K562 (cell line): Measurements from ENCODE around the gene SSTR5.

Experiments
- CAMTA2 ChIP-seq: fragments of 250-450 bp; sonication (Bioruptor Pico); conservative IDR thresholded peaks from 2 replicates; pipeline ENCODE4 v1.5.1; 2022
- CREM ChIP-seq: IDR thresholded peaks from 2 replicates; pipeline ENCODE4 v1.6.1; 2014; ENCODE audit warnings: antibody characterized with exemption, low read depth
- EZH2 ChIP-seq: IDR thresholded peaks from 2 replicates; pipeline ENCODE4 v1.6.1; 2012; ENCODE audit warnings: low read depth, mild to moderate bottlenecking, inconsistent platforms, low read length, borderline replicate concordance
- NFXL1 ChIP-seq: fragments of 450-650 bp; formaldehyde crosslinking; IDR thresholded peaks from 2 replicates; pipeline ENCODE4 v1.4.0; 2021; ENCODE audit warnings: mild to moderate bottlenecking
- RNF2 ChIP-seq: sonication (generic); IDR thresholded peaks from 2 replicates; pipeline ENCODE4 v1.6.1; 2016
- TAF7 ChIP-seq: fragments of 450-650 bp; IDR thresholded peaks from 2 replicates; pipeline ENCODE4 v1.6.1; 2016; ENCODE audit warnings: missing genetic modification characterization, missing compliant biosample characterization
- ZBTB1 ChIP-seq: sonication (generic); formaldehyde crosslinking; IDR thresholded peaks from 2 replicates; pipeline ENCODE4 v1.8.1; 2023; ENCODE audit warnings: missing genetic modification reagents, low read depth, mild to moderate bottlenecking, borderline replicate concordance
- ZNF780A ChIP-seq: fragments of 250-450 bp; sonication (Bioruptor Pico); IDR thresholded peaks from 2 replicates; pipeline ENCODE4 v1.5.0; 2021; ENCODE audit warnings: mild to moderate bottlenecking
- TF ChIP-seq, protein P1 (sequence below), 2 experiments: fragments of 450-650 bp; IDR thresholded peaks; 2 replicates each; pipeline ENCODE4 v1.6.1; 2016

GRCh38 chr16:1124291-1124690 is 51.7 kb downstream of the SSTR5 start:
- no peak for TF ChIP-seq NFXL1 (CRISPR knock-in tag)
- TF ChIP-seq CAMTA2 (CRISPR knock-in tag), result no peak
- TF ChIP-seq, protein P1, sequence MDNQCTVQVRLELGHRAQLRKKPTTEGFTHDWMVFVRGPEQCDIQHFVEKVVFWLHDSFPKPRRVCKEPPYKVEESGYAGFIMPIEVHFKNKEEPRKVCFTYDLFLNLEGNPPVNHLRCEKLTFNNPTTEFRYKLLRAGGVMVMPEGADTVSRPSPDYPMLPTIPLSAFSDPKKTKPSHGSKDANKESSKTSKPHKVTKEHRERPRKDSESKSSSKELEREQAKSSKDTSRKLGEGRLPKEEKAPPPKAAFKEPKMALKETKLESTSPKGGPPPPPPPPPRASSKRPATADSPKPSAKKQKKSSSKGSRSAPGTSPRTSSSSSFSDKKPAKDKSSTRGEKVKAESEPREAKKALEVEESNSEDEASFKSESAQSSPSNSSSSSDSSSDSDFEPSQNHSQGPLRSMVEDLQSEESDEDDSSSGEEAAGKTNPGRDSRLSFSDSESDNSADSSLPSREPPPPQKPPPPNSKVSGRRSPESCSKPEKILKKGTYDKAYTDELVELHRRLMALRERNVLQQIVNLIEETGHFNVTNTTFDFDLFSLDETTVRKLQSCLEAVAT (IDR thresholded peaks at IDR 0.05), result no peak
- TF ChIP-seq EZH2, result no peak
- TF ChIP-seq RNF2, result no peak
- no peak for TF ChIP-seq ZBTB1 (CRISPR knock-in tag)
- no peak for TF ChIP-seq ZNF780A
- no peak for TF ChIP-seq CREM
- no peak for TF ChIP-seq TAF7 (tag)
